ENCODE measurements around the gene GLYR1.

GLYR1 gene

GRCh38 chr16:4778050-4778392 lies 69.1 kb downstream of the GLYR1 start:
- DNase-seq (ENCODE audit: low spot score in 2 of 2): no peak
- H3K9me3 Mint-ChIP-seq: no peaks in the 10 kb centered on the region
- H3K4me3 Mint-ChIP-seq: no peak overlapping the region
- no peak overlapping the region for H3K27ac Mint-ChIP-seq
- H3K36me3 Mint-ChIP-seq: no peaks in the 10 kb centered on the region
- ATAC-seq: no peak
- no peaks in the 10 kb centered on the region for H3K4me1 Mint-ChIP-seq

- Mint-ChIP-seq H3K4me3 (no peak overlapping the region), H3K9me3 (no peaks in the 10 kb centered on the region), H3K36me3 (no peaks in the 10 kb centered on the region), H3K4me1 (no peaks in the 10 kb centered on the region), H3K27ac (no peak overlapping the region)
- DNase-seq (ENCODE audit: low spot score in 2 of 2) (no peak), ATAC-seq (no peak)
Measured at GRCh38 chr16:4777339-4778049, 69.6 kb downstream of the GLYR1 start.

GRCh38 chr16:4776141-4776705 lies 70.9 kb downstream of the GLYR1 start:
- Mint-ChIP-seq H3K4me1 (no peaks in the 10 kb centered on the region), H3K9me3 (no peaks in the 10 kb centered on the region), H3K4me3 (no peak overlapping the region), H3K36me3 (no peaks in the 10 kb centered on the region), H3K27ac (no peak overlapping the region)
- no peak for ATAC-seq
- no peak for DNase-seq (ENCODE audit: low spot score in 2 of 2)

DNA sequence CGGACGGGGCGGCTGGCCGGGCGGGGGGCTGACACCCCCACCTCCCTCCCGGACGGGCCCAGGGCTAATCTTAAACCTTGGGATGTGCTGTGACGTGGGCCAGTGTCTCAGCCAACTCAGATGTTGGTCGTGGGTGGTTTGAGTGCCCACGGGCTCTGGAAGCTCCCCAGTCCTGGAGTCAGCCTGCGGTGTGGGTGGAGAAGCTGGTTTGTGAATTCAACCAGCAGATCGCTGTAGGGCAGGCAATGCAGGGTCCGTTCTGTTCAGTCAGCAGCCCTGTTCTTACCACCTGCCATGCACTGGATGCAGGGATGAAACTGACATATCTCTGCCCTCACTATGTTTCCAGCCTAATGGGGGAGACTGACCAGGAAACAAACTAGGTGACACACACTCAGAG lies 72.1 kb downstream of the GLYR1 start:
- no peak for ATAC-seq
- Mint-ChIP-seq H3K36me3 (no peaks in the 10 kb centered on the region), H3K4me1 (no peaks in the 10 kb centered on the region), H3K4me3 (no peak overlapping the region), H3K27ac (no peak overlapping the region), H3K9me3 (no peaks in the 10 kb centered on the region)
- DNase-seq (ENCODE audit: low spot score in 2 of 2): no peak

- ATAC-seq: no peak
- DNase-seq (ENCODE audit: low spot score in 2 of 2): no peak
- H3K4me1 Mint-ChIP-seq: peaks cover 23% of the 10 kb centered on the region
Measured at GRCh38 chr16:4772351-4772750, 74.7 kb downstream of the GLYR1 start.

DNA sequence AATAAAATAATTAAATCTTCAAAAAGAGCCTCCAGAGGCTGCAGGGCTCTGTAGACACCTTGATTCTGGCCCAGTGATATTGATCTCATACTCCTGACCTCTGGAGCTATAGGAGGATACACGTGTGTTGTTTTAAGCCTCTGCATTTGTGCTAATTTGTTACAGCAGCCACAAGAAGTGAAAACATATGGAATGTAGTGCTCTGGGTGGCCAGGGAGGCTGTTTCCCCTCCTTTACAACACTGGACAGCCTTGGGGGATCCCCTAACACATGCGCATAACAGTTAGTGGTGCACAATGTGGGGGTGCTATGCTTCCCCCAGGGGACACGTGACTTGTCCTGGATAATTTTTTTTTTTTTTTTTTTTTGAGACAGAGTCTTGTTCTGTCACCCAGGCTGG lies 75.4 kb downstream of the GLYR1 start:
- DNase-seq (ENCODE audit: low spot score in 2 of 2): no peak
- Mint-ChIP-seq H3K4me1 (peaks cover 23% of the 10 kb centered on the region), H3K27ac (no peak overlapping the region), H3K4me3 (no peak overlapping the region), H3K36me3 (peaks cover 16% of the 10 kb centered on the region), H3K9me3 (no peaks in the 10 kb centered on the region)
- ATAC-seq: no peak

More at GRCh38 chr16:4772351-4772750, 74.7 kb downstream of the GLYR1 start:
- Mint-ChIP-seq H3K27ac (no peak overlapping the region), H3K9me3 (no peaks in the 10 kb centered on the region), H3K36me3 (peaks cover 11% of the 10 kb centered on the region), H3K4me3 (no peak overlapping the region)

DNA sequence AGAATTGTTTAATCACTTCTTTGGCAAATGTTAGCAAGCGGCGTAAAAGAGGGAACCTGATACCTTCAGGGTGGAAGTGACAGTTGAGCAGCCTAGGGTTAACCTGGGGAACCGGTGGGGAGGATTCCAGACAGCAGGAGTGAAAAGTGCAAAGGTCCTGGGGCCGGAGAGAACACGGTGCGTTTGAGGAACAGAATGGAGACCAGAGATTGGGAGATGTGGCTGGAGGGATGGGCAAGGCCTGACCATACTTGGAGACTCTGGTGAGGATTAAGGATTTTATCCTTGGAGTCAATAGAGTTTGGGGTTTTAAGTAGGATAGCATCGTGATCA lies 77.8 kb downstream of the GLYR1 start:
- H3K9me3 Mint-ChIP-seq: no peaks in the 10 kb centered on the region
- DNase-seq (ENCODE audit: low spot score in 2 of 2) (no peak), ATAC-seq (no peak)
- H3K4me1 Mint-ChIP-seq: peaks cover 31% of the 10 kb centered on the region
- H3K36me3 Mint-ChIP-seq: peaks cover 25% of the 10 kb centered on the region
- peak overlapping the region; percentile 88 for H3K4me3 Mint-ChIP-seq
- peak overlapping the region; percentile 85 for H3K27ac Mint-ChIP-seq

GRCh38 chr16:4768549-4769305 lies 78.4 kb downstream of the GLYR1 start:
- peaks cover 31% of the 10 kb centered on the region for H3K4me1 Mint-ChIP-seq
- peaks cover 30% of the 10 kb centered on the region for H3K36me3 Mint-ChIP-seq
- peak overlapping the region; percentile 88 for H3K4me3 Mint-ChIP-seq
- no peaks in the 10 kb centered on the region for H3K9me3 Mint-ChIP-seq
- DNase-seq (ENCODE audit: low spot score in 2 of 2) (peak; percentile 68 to 94), ATAC-seq (peak; percentile 81)
- H3K27ac Mint-ChIP-seq: peak overlapping the region; percentile 85

DNA sequence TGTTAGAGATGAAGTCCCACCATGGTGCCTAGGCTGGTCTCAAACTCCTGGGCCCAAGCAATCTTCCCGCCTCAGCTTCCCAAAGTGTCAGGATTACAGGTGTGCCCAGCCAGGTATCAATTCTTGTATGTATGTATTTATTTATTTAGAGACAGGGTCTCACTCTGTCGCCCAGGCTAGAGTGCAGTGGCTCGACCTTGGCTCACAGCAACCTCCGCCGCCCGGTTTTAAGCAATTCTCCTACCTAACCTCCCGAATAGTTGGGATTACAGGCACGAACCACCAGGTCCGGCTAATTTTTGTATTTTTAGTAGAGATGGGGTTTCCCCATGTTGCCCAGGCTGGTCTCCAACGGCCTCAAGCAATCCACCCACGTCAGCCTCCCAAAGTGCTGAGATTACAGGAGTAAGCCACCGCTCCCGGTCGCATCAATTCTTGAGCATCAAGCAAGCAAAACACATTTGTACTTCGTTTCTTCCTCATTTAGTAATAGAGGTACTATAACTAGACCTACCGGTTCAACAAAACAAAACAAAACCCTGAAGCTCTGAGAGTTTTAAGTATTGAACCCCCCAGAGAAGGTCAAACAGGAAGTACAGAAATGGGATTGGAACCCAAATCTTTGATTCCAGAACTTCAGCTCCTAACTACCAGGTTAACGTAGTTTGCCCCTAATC lies 79.1 kb downstream of the GLYR1 start:
- Mint-ChIP-seq H3K9me3 (no peaks in the 10 kb centered on the region), H3K36me3 (peaks cover 38% of the 10 kb centered on the region), H3K4me3 (peak overlapping the region; percentile 88), H3K4me1 (peaks cover 31% of the 10 kb centered on the region), H3K27ac (peak overlapping the region; percentile 85)
- no peak for DNase-seq (ENCODE audit: low spot score in 2 of 2)
- ATAC-seq: peak; percentile 2

GRCh38 chr16:4766875-4767628 lies 80.0 kb downstream of the GLYR1 start, which contains the start of gene ZNF500:
Gene ZNF500 (minus strand): TSS chr16:4767162. CDS start chr16:4765978, 1,184 bp downstream.
- Mint-ChIP-seq H3K9me3 (no peaks in the 10 kb centered on the region), H3K4me1 (peaks cover 31% of the 10 kb centered on the region), H3K36me3 (peaks cover 47% of the 10 kb centered on the region), H3K4me3 (peak within 1 kb of the TSS; percentile 88), H3K27ac (peak within 1 kb of the TSS; percentile 85)
- ATAC-seq (peak; percentile 86), DNase-seq (ENCODE audit: low spot score in 2 of 2) (peak; percentile 93 to 99)

DNA sequence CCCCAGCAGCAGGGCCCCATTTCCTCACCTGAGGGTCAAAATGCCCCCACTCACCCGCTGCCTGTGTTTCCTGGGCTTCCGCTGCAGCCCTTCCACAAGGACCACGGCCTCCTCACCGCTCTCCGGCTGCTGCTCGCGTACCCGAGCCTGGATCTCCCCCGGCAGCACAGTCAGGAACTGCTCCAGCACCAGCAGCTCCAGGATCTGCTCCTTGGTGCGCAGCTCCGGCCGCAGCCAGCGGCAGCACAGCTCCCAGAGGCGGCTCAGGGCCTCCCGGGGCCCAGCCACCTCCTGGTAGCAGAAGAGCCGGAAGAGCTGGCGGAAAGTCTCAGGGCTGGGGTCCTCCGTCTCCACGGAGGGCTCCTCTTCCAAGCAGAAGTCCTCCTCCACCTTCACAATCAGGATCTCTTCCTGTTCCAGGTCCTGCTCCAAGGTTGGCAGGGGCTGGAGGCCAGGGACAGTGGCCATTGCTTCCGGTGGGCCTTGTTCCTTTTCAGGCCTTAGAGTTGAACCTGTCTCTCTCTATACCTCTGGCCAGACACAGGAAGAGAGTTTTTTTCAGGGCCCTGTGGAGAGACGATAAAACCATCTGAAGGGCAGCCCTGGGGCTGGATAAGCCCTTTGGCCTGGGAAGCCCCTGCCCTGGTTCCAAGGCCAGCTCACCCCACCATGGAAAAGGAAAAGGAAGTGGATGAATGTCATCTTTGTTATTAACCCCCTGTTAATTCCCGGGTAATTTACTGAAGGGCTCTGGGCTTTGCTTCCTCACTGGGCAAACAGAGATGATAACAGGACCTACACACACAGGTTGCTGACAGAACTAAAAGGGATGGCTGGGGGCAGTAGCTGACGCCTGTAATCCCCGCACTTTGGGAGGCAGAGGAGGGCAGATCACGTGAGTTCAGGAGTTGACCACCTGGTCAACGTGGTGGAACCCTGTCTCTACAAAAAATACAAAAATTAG lies 81.3 kb downstream of the GLYR1 start:
- Mint-ChIP-seq H3K9me3 (no peaks in the 10 kb centered on the region), H3K4me1 (peaks cover 31% of the 10 kb centered on the region), H3K4me3 (peak overlapping the region; percentile 88), H3K27ac (peak overlapping the region; percentile 85), H3K36me3 (peaks cover 60% of the 10 kb centered on the region)
- ATAC-seq: no peak
- no peak for DNase-seq (ENCODE audit: low spot score in 2 of 2)

- Mint-ChIP-seq H3K4me1 (peaks cover 26% of the 10 kb centered on the region), H3K4me3 (no peak overlapping the region), H3K27ac (peak overlapping the region; percentile 60), H3K9me3 (no peaks in the 10 kb centered on the region), H3K36me3 (peaks cover 80% of the 10 kb centered on the region)
- ATAC-seq: no peak
- no peak for DNase-seq (ENCODE audit: low spot score in 2 of 2)
Measured at GRCh38 chr16:4763791-4764190, 83.3 kb downstream of the GLYR1 start.

DNA sequence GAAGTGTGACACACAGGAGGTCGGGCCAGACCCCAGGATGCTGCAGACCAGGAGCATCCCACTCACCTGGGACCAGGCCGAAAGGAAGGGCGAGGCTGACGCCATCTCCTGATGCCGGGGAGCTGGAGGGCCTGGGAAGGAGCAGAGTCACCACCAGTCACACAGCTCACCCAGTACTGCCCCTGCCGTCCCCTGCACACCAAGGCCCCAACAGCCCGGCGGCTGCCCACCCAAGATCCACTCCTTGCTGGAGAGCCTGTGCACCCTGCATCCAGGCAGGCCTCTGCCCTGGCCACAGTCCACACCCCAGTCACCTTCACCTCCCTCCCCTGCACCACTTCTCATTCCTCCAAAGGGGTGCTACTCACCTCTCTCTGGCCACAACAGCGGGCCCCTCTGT lies 84.9 kb downstream of the GLYR1 start:
- no peak for DNase-seq (ENCODE audit: low spot score in 2 of 2)
- no peak overlapping the region for H3K4me3 Mint-ChIP-seq
- no peak for ATAC-seq
- peaks cover 14% of the 10 kb centered on the region for H3K4me1 Mint-ChIP-seq
- peaks cover 83% of the 10 kb centered on the region for H3K36me3 Mint-ChIP-seq
- no peaks in the 10 kb centered on the region for H3K9me3 Mint-ChIP-seq
- peak overlapping the region; percentile 76 for H3K27ac Mint-ChIP-seq

All from stimulated activated effector memory CD8-positive, alpha-beta T cell treated with anti-CD3 and anti-CD28 coated beads, Interleukin-12 subunit alpha, Interleukin-12 subunit beta, amount 100 ng/mL, for 72 hours (primary cell).